WTC11 (cell line): ENCODE results near the gene TIMP2. TPM values are rescaled to one million over a fixed set of nuclear protein-coding genes. Genes with fewer than 3 reads are reported as not detected.

Experiments used
- ATAC-seq: fragments of 200-7000 bp; cut with Tn5 transposase; 2 replicates; pipeline ENCODE4 v1.10.0; 2021; ENCODE audit warnings: mild to moderate bottlenecking, moderate library complexity
- CTCF ChIA-PET: fragments of 300-600 bp; sonication (Branson Sonifier 250); formaldehyde crosslinking; loops from one replicate; lab custom pipeline; 2021; ENCODE audit warnings: antibody characterized with exemption; lab: Charles Lee
- POLR2A ChIA-PET: fragments of 350-600 bp; sonication (Branson Sonifier 250); formaldehyde crosslinking; loops from one replicate; lab custom pipeline; 2021; ENCODE audit warnings: antibody characterized with exemption; lab: Charles Lee
- DNase-seq: peaks from one replicate; pipeline ENCODE4 v3.0.0; 2021; ENCODE audit warnings: low spot score
- H3K27ac Mint-ChIP-seq: 2 replicates; pipeline ENCODE4 v1.8.0; 2021; ENCODE audit warnings: mixed read lengths
- H3K27me3 Mint-ChIP-seq: 2 replicates; pipeline ENCODE4 v1.8.0; 2021; ENCODE audit warnings: low read depth, mild to moderate bottlenecking, moderate library complexity, mixed read lengths
- H3K36me3 Mint-ChIP-seq: 2 replicates; pipeline ENCODE4 v1.8.0; 2021; ENCODE audit warnings: mixed read lengths
- H3K4me1 Mint-ChIP-seq: 2 replicates; pipeline ENCODE4 v1.8.0; 2022; ENCODE audit warnings: mixed read lengths
- H3K4me3 Mint-ChIP-seq: 2 replicates; pipeline ENCODE4 v1.8.0; 2021; ENCODE audit warnings: mild to moderate bottlenecking, moderate library complexity, mixed read lengths
- H3K9me3 Mint-ChIP-seq: 2 replicates; pipeline ENCODE4 v1.8.0; 2021; ENCODE audit warnings: mixed read lengths
- ATF3 ChIP-seq: sonication (generic); formaldehyde crosslinking; conservative IDR thresholded peaks from 2 replicates; pipeline ENCODE4 v1.8.1; 2022; ENCODE audit warnings: mild to moderate bottlenecking, missing genetic modification reagents
- ATF6 ChIP-seq: sonication (generic); formaldehyde crosslinking; IDR thresholded peaks from 2 replicates; pipeline ENCODE4 v1.8.1; 2023; ENCODE audit warnings: mild to moderate bottlenecking, missing genetic modification reagents
- CBFB ChIP-seq: sonication (generic); formaldehyde crosslinking; IDR thresholded peaks from 2 replicates; pipeline ENCODE4 v1.8.1; 2022; ENCODE audit warnings: mild to moderate bottlenecking, low read depth, missing genetic modification reagents
- CREB1 ChIP-seq: sonication (generic); formaldehyde crosslinking; IDR thresholded peaks from 2 replicates; pipeline ENCODE4 v1.8.0; 2023; ENCODE audit warnings: mild to moderate bottlenecking, missing genetic modification reagents
- ETV6 ChIP-seq: sonication (generic); formaldehyde crosslinking; IDR thresholded peaks from 2 replicates; pipeline ENCODE4 v1.8.1; 2022; ENCODE audit warnings: mild to moderate bottlenecking, missing genetic modification reagents
- FOXP1 ChIP-seq: sonication (generic); formaldehyde crosslinking; IDR thresholded peaks from 2 replicates; pipeline ENCODE4 v1.8.0; 2022; ENCODE audit warnings: missing genetic modification reagents, mild to moderate bottlenecking, moderate library complexity, borderline replicate concordance
- IRF1 ChIP-seq: sonication (generic); formaldehyde crosslinking; IDR thresholded peaks from 2 replicates; pipeline ENCODE4 v1.8.0; 2023; ENCODE audit warnings: missing genetic modification reagents
- JAZF1 ChIP-seq: fragments of 250-450 bp; sonication (Bioruptor Pico); IDR thresholded peaks from 2 replicates; pipeline ENCODE4 v1.9.0; 2021; ENCODE audit warnings: moderate library complexity, mild to moderate bottlenecking, inconsistent platforms
- MXD4 ChIP-seq: fragments of 250-450 bp; sonication (Bioruptor Pico); IDR thresholded peaks from 2 replicates; pipeline ENCODE4 v1.8.0; 2021; ENCODE audit warnings: mild to moderate bottlenecking, moderate library complexity, borderline replicate concordance
- PREB ChIP-seq: sonication (generic); formaldehyde crosslinking; IDR thresholded peaks from 2 replicates; pipeline ENCODE4 v1.8.1; 2022; ENCODE audit warnings: mild to moderate bottlenecking, missing genetic modification reagents, moderate library complexity, borderline replicate concordance
- PRRX2 ChIP-seq: fragments of 250-450 bp; sonication (Bioruptor Pico); IDR thresholded peaks from 2 replicates; pipeline ENCODE4 v1.8.0; 2021; ENCODE audit warnings: mild to moderate bottlenecking
- SOX15 ChIP-seq: fragments of 250-450 bp; sonication (Bioruptor Pico); IDR thresholded peaks from 2 replicates; pipeline ENCODE4 v1.9.0; 2021; ENCODE audit warnings: mild to moderate bottlenecking
- STAT6 ChIP-seq: sonication (generic); formaldehyde crosslinking; conservative IDR thresholded peaks from 2 replicates; pipeline ENCODE4 v1.8.1; 2023; ENCODE audit warnings: mild to moderate bottlenecking, low read depth, missing genetic modification reagents, moderate library complexity
- TEAD4 ChIP-seq: sonication (generic); formaldehyde crosslinking; IDR thresholded peaks from 2 replicates; pipeline ENCODE4 v1.8.0; 2022; ENCODE audit warnings: mild to moderate bottlenecking, missing genetic modification reagents
- TP53 ChIP-seq: sonication (generic); formaldehyde crosslinking; IDR thresholded peaks from 2 replicates; pipeline ENCODE4 v1.8.1; 2023; ENCODE audit warnings: mild to moderate bottlenecking, missing genetic modification reagents
- ZBTB21 ChIP-seq: sonication (generic); formaldehyde crosslinking; IDR thresholded peaks from 2 replicates; pipeline ENCODE4 v1.8.1; 2023; ENCODE audit warnings: mild to moderate bottlenecking, missing genetic modification reagents, borderline replicate concordance
- ZMAT4 ChIP-seq: fragments of 250-450 bp; sonication (Bioruptor Pico); IDR thresholded peaks from 2 replicates; pipeline ENCODE4 v1.9.0; 2021; ENCODE audit warnings: mild to moderate bottlenecking
- ZNF121 ChIP-seq: sonication (generic); formaldehyde crosslinking; IDR thresholded peaks from 2 replicates; pipeline ENCODE4 v1.8.0; 2023; ENCODE audit warnings: missing genetic modification reagents
- ZNF317 ChIP-seq: sonication (generic); formaldehyde crosslinking; IDR thresholded peaks from 2 replicates; pipeline ENCODE4 v1.8.1; 2023; ENCODE audit warnings: low read depth, mild to moderate bottlenecking, moderate library complexity, missing genetic modification reagents, borderline replicate concordance
- ZNF396 ChIP-seq: fragments of 250-450 bp; sonication (Bioruptor Pico); IDR thresholded peaks from 2 replicates; pipeline ENCODE4 v1.8.0; 2021; ENCODE audit warnings: mild to moderate bottlenecking, moderate library complexity, borderline replicate concordance
- ZNF425 ChIP-seq: fragments of 250-450 bp; sonication (Bioruptor Pico); conservative IDR thresholded peaks from 2 replicates; pipeline ENCODE4 v1.9.0; 2021; ENCODE audit warnings: mild to moderate bottlenecking
- ZNF512 ChIP-seq: sonication (generic); formaldehyde crosslinking; IDR thresholded peaks from 2 replicates; pipeline ENCODE4 v1.8.1; 2022; ENCODE audit warnings: missing genetic modification reagents, borderline replicate concordance
- total RNA-seq: library from RNA; stranded (reverse); gene quantifications from 3 replicates; pipeline ENCODE4 v1.2.3, GENCODE V29; 2021

The TIMP2 gene
- total RNA-seq, 1 experiment from 2014 or later: 37.1 TPM

GRCh38 chr17:78812855-78813254, 112.3 kb downstream of the TIMP2 start:
- Mint-ChIP-seq H3K36me3 (peaks cover 87% of the 10 kb centered on the region), H3K27me3 (no peaks in the 10 kb centered on the region), H3K27ac (no peak overlapping the region), H3K4me1 (no peaks in the 10 kb centered on the region), H3K9me3 (no peaks in the 10 kb centered on the region), H3K4me3 (no peak overlapping the region)
- ATAC-seq (no peak), DNase-seq (no peak)
- CTCF ChIA-PET: no interaction called here
- POLR2A ChIA-PET: no interaction called here
- TF ChIP-seq ATF6 (CRISPR knock-in tag): no peak
- no peak for TF ChIP-seq TP53 (CRISPR knock-in tag)
- no peak for TF ChIP-seq SOX15 (CRISPR knock-in tag)
- TF ChIP-seq CBFB (CRISPR knock-in tag): no peak
- no peak for TF ChIP-seq PRRX2

GRCh38 chr17:78808163-78808562, 117.0 kb downstream of the TIMP2 start:
- Mint-ChIP-seq H3K4me3 (no peak overlapping the region), H3K4me1 (no peaks in the 10 kb centered on the region), H3K9me3 (no peaks in the 10 kb centered on the region), H3K27ac (no peak overlapping the region), H3K36me3 (peaks cover 86% of the 10 kb centered on the region), H3K27me3 (no peaks in the 10 kb centered on the region)
- no peak for DNase-seq
- ChIA-PET POLR2A (no interaction called here), CTCF (no interaction called here)
- TF ChIP-seq ZNF121 (CRISPR knock-in tag) (peak; percentile 76; the same call in 1 of the 2 replicates), IRF1 (no peak), TEAD4 (no peak), STAT6 (no peak)
- no peak for ATAC-seq

GRCh38 chr17:78806451-78806850, 118.7 kb downstream of the TIMP2 start:
- DNase-seq (no peak), ATAC-seq (no peak)
- Mint-ChIP-seq H3K27me3 (no peaks in the 10 kb centered on the region), H3K36me3 (peaks cover 83% of the 10 kb centered on the region), H3K4me1 (no peaks in the 10 kb centered on the region), H3K4me3 (no peak overlapping the region), H3K9me3 (no peaks in the 10 kb centered on the region), H3K27ac (0 out of 2 replicates have a peak overlapping the region, but pooled peaks have one; percentile 27)
- ChIA-PET POLR2A (no interaction called here), CTCF (no interaction called here)
- TF ChIP-seq ETV6: no peak
- no peak for TF ChIP-seq JAZF1 (CRISPR knock-in tag)
- no peak for TF ChIP-seq ZNF425
- no peak for TF ChIP-seq CREB1 (CRISPR knock-in tag)
- no peak for TF ChIP-seq CBFB (CRISPR knock-in tag)
- no peak for TF ChIP-seq MXD4 (CRISPR knock-in tag)
- no peak for TF ChIP-seq ZNF317
- no peak for TF ChIP-seq ATF3
- TF ChIP-seq ZBTB21 (CRISPR knock-in tag): no peak
- TF ChIP-seq ZNF396 (CRISPR knock-in tag): no peak
- TF ChIP-seq PREB (CRISPR knock-in tag): no peak
- no peak for TF ChIP-seq FOXP1
- no peak for TF ChIP-seq ZNF512 (CRISPR knock-in tag)
- TF ChIP-seq ZMAT4 (CRISPR knock-in tag): no peak
